SK-N-SH treated with all-trans-retinoic acid at 6 μM for 48 hours (cell line): ENCODE measurements around the gene KCNT2.

ENCODE experiments used
- ATAC-seq: fragments of 200-7000 bp; cut with Tn5 transposase; 3 replicates; pipeline ENCODE4 v1.9.1; 2020; ENCODE audit warnings: mild to moderate bottlenecking, moderate library complexity
- CREB5 ChIP-seq: fragments of 250-450 bp; sonication (Bioruptor Pico); IDR thresholded peaks from 2 replicates; pipeline ENCODE4 v1.5.1; 2020; ENCODE audit warnings: low read depth, mild to moderate bottlenecking, moderate library complexity
- CSDC2 ChIP-seq: fragments of 250-450 bp; sonication (Bioruptor Pico); IDR thresholded peaks from 2 replicates; pipeline ENCODE4 v1.5.0; 2020; ENCODE audit warnings: mild to moderate bottlenecking, moderate library complexity
- ESRRG ChIP-seq: fragments of 250-450 bp; sonication (Bioruptor Pico); IDR thresholded peaks from 2 replicates; pipeline ENCODE4 v1.6.1; 2021; ENCODE audit warnings: mild to moderate bottlenecking
- ISL1 ChIP-seq: fragments of 250-450 bp; sonication (Bioruptor Pico); IDR thresholded peaks from 2 replicates; pipeline ENCODE4 v2.1.2; 2022; ENCODE audit warnings: mild to moderate bottlenecking, moderate library complexity
- PATZ1 ChIP-seq: fragments of 250-450 bp; sonication (Bioruptor Pico); IDR thresholded peaks from 2 replicates; pipeline ENCODE4 v1.8.0; 2020; ENCODE audit warnings: mild to moderate bottlenecking, moderate library complexity, borderline replicate concordance
- POU6F1 ChIP-seq: fragments of 250-450 bp; sonication (Bioruptor Pico); IDR thresholded peaks from 2 replicates; pipeline ENCODE4 v1.8.0; 2021; ENCODE audit warnings: low read depth, mild to moderate bottlenecking, moderate library complexity, borderline replicate concordance
- PPARA ChIP-seq: fragments of 250-450 bp; sonication (Bioruptor Pico); IDR thresholded peaks from 2 replicates; pipeline ENCODE4 v1.5.0; 2020; ENCODE audit warnings: mild to moderate bottlenecking, borderline replicate concordance
- RARB ChIP-seq: fragments of 250-450 bp; sonication (Bioruptor Pico); IDR thresholded peaks from 2 replicates; pipeline ENCODE4 v1.8.0; 2021; ENCODE audit warnings: mild to moderate bottlenecking, moderate library complexity
- SNAI2 ChIP-seq: fragments of 250-450 bp; sonication (Bioruptor Pico); IDR thresholded peaks from 2 replicates; pipeline ENCODE4 v1.5.0; 2020; ENCODE audit warnings: mild to moderate bottlenecking, moderate library complexity
- TCF4 ChIP-seq: fragments of 250-450 bp; sonication (Bioruptor Pico); IDR thresholded peaks from 2 replicates; pipeline ENCODE4 v1.8.0; 2021; ENCODE audit warnings: mild to moderate bottlenecking, moderate library complexity, borderline replicate concordance
- TOX ChIP-seq: fragments of 250-450 bp; sonication (Bioruptor Pico); IDR thresholded peaks from 2 replicates; pipeline ENCODE4 v1.8.0; 2021; ENCODE audit warnings: mild to moderate bottlenecking, moderate library complexity, borderline replicate concordance
- ZC3H10 ChIP-seq: fragments of 250-450 bp; sonication (Bioruptor Pico); IDR thresholded peaks from 2 replicates; pipeline ENCODE4 v1.5.1; 2021; ENCODE audit warnings: mild to moderate bottlenecking, moderate library complexity
- ZFP3 ChIP-seq: fragments of 250-450 bp; sonication (Bioruptor Pico); IDR thresholded peaks from 2 replicates; pipeline ENCODE4 v1.5.0; 2020; ENCODE audit warnings: mild to moderate bottlenecking, moderate library complexity
- ZFP30 ChIP-seq: fragments of 450-650 bp; formaldehyde crosslinking; IDR thresholded peaks from 2 replicates; pipeline ENCODE4 v1.5.0; 2022; ENCODE audit warnings: mild to moderate bottlenecking, moderate library complexity
- ZNF70 ChIP-seq: fragments of 450-650 bp; formaldehyde crosslinking; IDR thresholded peaks from 2 replicates; pipeline ENCODE4 v1.5.0; 2020; ENCODE audit warnings: mild to moderate bottlenecking, moderate library complexity
- ZNF8 ChIP-seq: fragments of 450-650 bp; formaldehyde crosslinking; IDR thresholded peaks from 2 replicates; pipeline ENCODE4 v1.5.0; 2020; ENCODE audit warnings: mild to moderate bottlenecking, moderate library complexity
- TF ChIP-seq, protein P1 (sequence below): fragments of 250-450 bp; sonication (Bioruptor Pico); IDR thresholded peaks from 2 replicates; pipeline ENCODE4 v1.5.1; 2021; ENCODE audit warnings: mild to moderate bottlenecking, moderate library complexity
- TF ChIP-seq, protein P2 (sequence below): fragments of 250-450 bp; sonication (Bioruptor Pico); IDR thresholded peaks from 2 replicates; pipeline ENCODE4 v1.5.0; 2020; ENCODE audit warnings: mild to moderate bottlenecking, moderate library complexity

Gene KCNT2

DNA sequence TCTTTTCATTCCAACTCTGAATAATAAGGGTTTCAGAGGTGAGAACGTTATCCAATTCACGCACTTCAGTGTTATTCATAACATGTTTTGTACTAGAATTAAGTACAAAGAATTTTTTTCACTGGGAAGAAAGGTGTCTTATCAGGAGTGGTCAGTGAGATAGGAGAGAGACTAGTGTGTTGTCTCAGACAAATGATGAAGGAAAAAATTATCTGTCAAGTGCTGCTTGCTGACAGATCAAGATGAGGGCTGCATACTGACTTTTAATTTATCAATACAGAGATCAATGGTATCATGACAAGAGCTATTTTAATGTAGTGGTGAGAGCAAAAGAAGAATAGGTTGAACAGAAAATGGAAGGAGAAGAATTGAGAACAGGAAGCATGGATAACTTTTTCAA lies 402.4 kb downstream of the KCNT2 start (continued):
- no peak for TF ChIP-seq POU6F1 (CRISPR knock-in tag)
- no peak for TF ChIP-seq SNAI2 (CRISPR knock-in tag)
- TF ChIP-seq ZNF70 (CRISPR knock-in tag), result no peak
- TF ChIP-seq ZC3H10 (CRISPR knock-in tag), result no peak
- TF ChIP-seq, protein P1, sequence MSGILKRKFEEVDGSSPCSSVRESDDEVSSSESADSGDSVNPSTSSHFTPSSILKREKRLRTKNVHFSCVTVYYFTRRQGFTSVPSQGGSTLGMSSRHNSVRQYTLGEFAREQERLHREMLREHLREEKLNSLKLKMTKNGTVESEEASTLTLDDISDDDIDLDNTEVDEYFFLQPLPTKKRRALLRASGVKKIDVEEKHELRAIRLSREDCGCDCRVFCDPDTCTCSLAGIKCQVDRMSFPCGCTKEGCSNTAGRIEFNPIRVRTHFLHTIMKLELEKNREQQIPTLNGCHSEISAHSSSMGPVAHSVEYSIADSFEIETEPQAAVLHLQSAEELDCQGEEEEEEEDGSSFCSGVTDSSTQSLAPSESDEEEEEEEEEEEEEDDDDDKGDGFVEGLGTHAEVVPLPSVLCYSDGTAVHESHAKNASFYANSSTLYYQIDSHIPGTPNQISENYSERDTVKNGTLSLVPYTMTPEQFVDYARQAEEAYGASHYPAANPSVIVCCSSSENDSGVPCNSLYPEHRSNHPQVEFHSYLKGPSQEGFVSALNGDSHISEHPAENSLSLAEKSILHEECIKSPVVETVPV (CRISPR knock-in tag), result no peak
- TF ChIP-seq RARB (CRISPR knock-in tag), result no peak
- TF ChIP-seq, all 23 proteins: peak for 0

DNA sequence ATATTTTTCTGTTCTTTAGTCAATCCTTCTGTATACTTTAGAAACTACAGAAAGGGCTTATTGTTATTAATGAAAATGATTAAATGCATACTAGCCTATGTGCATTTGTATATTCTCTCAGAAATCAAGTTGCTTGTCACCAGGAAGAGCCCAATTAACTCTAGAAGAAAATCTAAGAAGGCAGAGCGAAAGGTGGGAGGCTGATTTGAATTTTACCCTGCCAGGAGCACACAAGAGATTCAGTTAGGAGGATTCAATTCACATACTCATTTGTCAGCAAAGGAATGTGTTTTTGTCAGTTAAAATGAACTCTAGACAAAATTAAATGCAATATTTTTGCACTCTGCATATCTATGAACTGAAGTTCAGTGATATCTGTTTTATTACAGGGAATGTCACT lies 411.8 kb downstream of the KCNT2 start:
- TF ChIP-seq PATZ1 (CRISPR knock-in tag) (no peak), CSDC2 (no peak), ZNF8 (CRISPR knock-in tag) (no peak)
- TF ChIP-seq, all 23 proteins: peak for 0

DNA sequence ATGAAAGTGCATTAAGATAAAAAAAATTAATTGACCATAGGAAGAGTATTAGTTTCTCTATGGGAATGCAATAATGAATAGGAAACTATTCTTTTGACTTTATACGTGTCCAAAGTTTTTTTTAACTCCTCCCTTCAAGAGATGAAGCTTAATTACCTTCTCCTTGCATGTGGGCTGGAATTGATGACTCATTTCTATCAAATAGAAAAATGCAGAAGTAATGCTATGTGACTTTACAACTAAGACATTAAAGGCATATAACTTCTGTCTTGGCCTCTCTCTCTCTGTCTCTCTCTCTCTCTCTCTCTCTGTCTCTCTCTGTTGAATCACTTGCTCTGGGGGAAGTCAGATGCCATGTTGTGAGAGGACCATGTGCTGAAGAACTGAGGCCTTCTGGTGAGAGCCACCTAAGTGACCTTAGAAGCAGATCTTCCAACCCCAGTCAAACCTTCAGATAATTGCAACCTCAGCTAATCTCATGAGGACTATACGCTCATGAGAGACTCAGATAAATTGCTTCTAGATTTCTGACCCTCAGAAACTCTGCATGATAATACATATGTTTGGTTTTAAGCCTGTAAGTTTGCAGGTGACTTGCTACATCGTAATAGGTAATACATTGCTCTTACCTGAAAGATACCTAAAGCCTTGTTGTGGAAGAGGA lies 414.2 kb downstream of the KCNT2 start:
- TF ChIP-seq ISL1 (CRISPR knock-in tag) (no peak), ZFP3 (no peak), RARB (CRISPR knock-in tag) (no peak), TCF4 (CRISPR knock-in tag) (no peak), PATZ1 (CRISPR knock-in tag) (no peak), ZFP30 (CRISPR knock-in tag) (no peak)
- TF ChIP-seq, protein P2, sequence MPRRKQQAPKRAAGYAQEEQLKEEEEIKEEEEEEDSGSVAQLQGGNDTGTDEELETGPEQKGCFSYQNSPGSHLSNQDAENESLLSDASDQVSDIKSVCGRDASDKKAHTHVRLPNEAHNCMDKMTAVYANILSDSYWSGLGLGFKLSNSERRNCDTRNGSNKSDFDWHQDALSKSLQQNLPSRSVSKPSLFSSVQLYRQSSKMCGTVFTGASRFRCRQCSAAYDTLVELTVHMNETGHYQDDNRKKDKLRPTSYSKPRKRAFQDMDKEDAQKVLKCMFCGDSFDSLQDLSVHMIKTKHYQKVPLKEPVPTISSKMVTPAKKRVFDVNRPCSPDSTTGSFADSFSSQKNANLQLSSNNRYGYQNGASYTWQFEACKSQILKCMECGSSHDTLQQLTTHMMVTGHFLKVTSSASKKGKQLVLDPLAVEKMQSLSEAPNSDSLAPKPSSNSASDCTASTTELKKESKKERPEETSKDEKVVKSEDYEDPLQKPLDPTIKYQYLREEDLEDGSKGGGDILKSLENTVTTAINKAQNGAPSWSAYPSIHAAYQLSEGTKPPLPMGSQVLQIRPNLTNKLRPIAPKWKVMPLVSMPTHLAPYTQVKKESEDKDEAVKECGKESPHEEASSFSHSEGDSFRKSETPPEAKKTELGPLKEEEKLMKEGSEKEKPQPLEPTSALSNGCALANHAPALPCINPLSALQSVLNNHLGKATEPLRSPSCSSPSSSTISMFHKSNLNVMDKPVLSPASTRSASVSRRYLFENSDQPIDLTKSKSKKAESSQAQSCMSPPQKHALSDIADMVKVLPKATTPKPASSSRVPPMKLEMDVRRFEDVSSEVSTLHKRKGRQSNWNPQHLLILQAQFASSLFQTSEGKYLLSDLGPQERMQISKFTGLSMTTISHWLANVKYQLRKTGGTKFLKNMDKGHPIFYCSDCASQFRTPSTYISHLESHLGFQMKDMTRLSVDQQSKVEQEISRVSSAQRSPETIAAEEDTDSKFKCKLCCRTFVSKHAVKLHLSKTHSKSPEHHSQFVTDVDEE (CRISPR knock-in tag), result no peak
- TF ChIP-seq, protein P1 (CRISPR knock-in tag), result no peak
- peak; percentile 34; the same call in 1 of the 3 replicates for ATAC-seq

More for the DNA sequence above, 411.8 kb downstream of the KCNT2 start:
- no peak for ATAC-seq

GRCh38 chr1:196183941-196184340 lies 424.3 kb downstream of the KCNT2 start:
- no peak for TF ChIP-seq TOX (CRISPR knock-in tag)
- TF ChIP-seq PATZ1 (CRISPR knock-in tag), result no peak
- no peak for TF ChIP-seq PPARA (CRISPR knock-in tag)
- no peak for TF ChIP-seq CREB5
- TF ChIP-seq ESRRG (CRISPR knock-in tag), result no peak
- TF ChIP-seq ZFP3, result no peak
- ATAC-seq, result no peak
